DMS 273 (cell line): ENCODE results near the gene DNASE1L1.

Experiments
- DNase-seq: peaks from one replicate; lab custom pipeline; 2025; ENCODE audit not compliant: unreplicated experiment; lab: John Stamatoyannopoulos, UW

Gene DNASE1L1

DNA sequence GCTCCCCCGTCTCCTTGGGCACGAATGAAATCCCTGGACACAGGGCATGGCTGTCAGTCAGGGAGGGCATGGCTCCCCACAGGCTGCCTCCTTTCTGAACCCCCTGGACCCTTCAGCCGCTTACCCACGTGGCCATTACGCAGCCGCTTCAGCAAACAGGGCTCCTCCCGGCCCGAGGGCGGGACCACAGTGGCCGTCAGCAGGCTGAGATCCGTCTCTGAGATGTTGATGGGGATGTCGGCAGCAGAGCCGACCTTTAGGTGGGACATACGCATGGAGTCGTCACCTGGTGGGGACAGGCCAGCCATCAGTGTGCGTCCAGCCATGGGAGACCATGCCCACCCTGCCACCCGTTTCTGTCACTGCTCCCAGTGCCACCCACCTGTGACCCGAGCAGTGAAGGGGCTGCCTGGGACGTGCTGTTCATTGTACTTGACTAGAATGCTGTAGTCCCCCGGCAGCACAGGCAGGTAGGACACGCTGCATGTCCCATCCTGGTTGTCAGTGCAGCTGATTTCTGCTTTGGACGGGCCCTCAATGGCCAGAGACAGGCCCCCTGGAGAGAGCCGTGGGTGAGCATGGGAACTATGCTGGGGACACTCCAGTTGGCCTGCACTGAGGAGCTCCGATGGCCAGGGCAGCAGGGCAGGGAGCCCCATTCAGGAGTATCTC, 55.7 kb downstream of the DNASE1L1 start:
- no peak for DNase-seq

DNA sequence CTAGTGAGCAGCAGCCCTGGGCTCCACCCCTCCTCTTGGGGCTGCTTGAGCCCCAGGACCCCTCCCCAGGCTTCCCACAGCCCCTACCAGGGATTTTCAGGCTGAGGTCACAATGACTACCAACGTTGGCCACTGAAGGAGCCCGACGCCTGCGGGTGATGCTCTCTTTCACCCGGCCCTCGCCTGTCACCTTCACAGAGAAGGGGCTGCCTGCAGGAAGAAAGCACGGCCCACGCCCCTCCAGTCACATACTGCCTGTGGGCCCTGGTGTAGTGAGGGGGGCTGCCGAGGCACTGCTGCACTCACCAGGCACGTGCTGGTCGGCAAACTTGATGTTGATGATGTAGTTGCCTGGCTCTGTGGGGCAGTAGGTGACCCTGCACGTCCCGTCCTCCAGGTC, 56.6 kb downstream of the DNASE1L1 start:
- no peak for DNase-seq

- DNase-seq: no peak
These were observed 57.0 kb downstream of the DNASE1L1 start for GRCh38 chrX:154352012-154352401.
